B cell (primary cell): ENCODE data around the gene COL4A3. TPM values are rescaled to one million over a fixed set of nuclear protein-coding genes. Genes with fewer than 3 reads are reported as not detected.

Experiments
- ATAC-seq: fragments of 200-7000 bp; cut with Tn5 transposase; one replicate; pipeline ENCODE4 v1.10.0; 2021; ENCODE audit warnings: low read depth, mild to moderate bottlenecking, moderate number of reproducible peaks, moderate library complexity
- CTCF ChIA-PET: fragments of 350-600 bp; sonication (Branson Sonifier 250); formaldehyde crosslinking; loops from one replicate; lab custom pipeline; 2021; ENCODE audit warnings: antibody characterized with exemption, inconsistent platforms; lab: Charles Lee
- POLR2A ChIA-PET: fragments of 350-600 bp; sonication (Branson Sonifier 250); formaldehyde crosslinking; loops from one replicate; lab custom pipeline; 2021; ENCODE audit warnings: antibody characterized with exemption; lab: Charles Lee
- DNase-seq: peaks from one replicate; pipeline ENCODE4 v3.0.0; 2013
- H2AFZ ChIP-seq: 2 replicates; pipeline ENCODE4 v1.6.1; 2012; ENCODE audit warnings: mild to moderate bottlenecking, low read depth, low read length; ENCODE audit not compliant: insufficient read depth, poor library complexity, severe bottlenecking
- H3K27ac ChIP-seq, 2 donors: 1 replicate in 1 of 2; 2 replicates in 1 of 2; pipeline ENCODE4 v1.5.1; 2012 to 2013; ENCODE audit warnings: low read length in 2 of 2, mild to moderate bottlenecking in 2 of 2, moderate library complexity in 1 of 2
- H3K27me3 ChIP-seq, 4 experiments: fragments of 200-600 bp in 1 of 4; sonication (generic) in 1 of 4; replicated peaks in 1 of 4; 1 replicate in 2 of 4; 2 replicates in 2 of 4; pipeline versions ENCODE4 v1.6.1 to v1.7.0; 2013 to 2016; ENCODE audit warnings: low read length in 3 of 4, mild to moderate bottlenecking in 2 of 4, mixed read lengths in 1 of 4, moderate library complexity in 1 of 4; ENCODE audit not compliant: insufficient read depth in 4 of 4, control insufficient read depth in 3 of 4; ENCODE audit errors: control extremely low read depth in 1 of 4
- H3K36me3 ChIP-seq, 2 experiments: replicated peaks in 1 of 2; 1 replicate in 1 of 2; 2 replicates in 1 of 2; pipeline versions ENCODE4 v1.6.1 to v1.7.1; 2013; ENCODE audit warnings: low read length in 1 of 2; ENCODE audit not compliant: insufficient read depth in 2 of 2, control insufficient read depth in 1 of 2; ENCODE audit errors: control extremely low read depth in 1 of 2, extremely low read depth in 1 of 2
- H3K4me1 ChIP-seq, 2 donors: fragments of 200-600 bp in 1 of 2; sonication (generic) in 1 of 2; 1 replicate in 1 of 2; 2 replicates in 1 of 2; pipeline versions ENCODE4 v1.5.1 to v1.6.1; 2013 to 2017; ENCODE audit warnings: low read length in 2 of 2; ENCODE audit not compliant: control insufficient read depth in 2 of 2, insufficient read depth in 2 of 2
- H3K4me2 ChIP-seq: replicated peaks from 2 replicates; pipeline ENCODE3; 2012; ENCODE audit warnings: mild to moderate bottlenecking, low read depth, low read length; ENCODE audit not compliant: poor library complexity, severe bottlenecking
- H3K4me3 ChIP-seq, 5 experiments: fragments of 200-600 bp in 1 of 5; sonication (generic) in 1 of 5; 1 replicate in 3 of 5; 2 replicates in 2 of 5; pipeline versions ENCODE4 v1.5.1 to v1.7.0; 2011 to 2016; ENCODE audit warnings: low read length in 4 of 5, mild to moderate bottlenecking in 4 of 5, low read depth in 2 of 5, control low read depth in 1 of 5, moderate library complexity in 1 of 5; ENCODE audit not compliant: insufficient read depth in 1 of 5; ENCODE audit errors: control extremely low read depth in 1 of 5, extremely low read depth in 1 of 5
- H3K79me2 ChIP-seq: fragments of 200-600 bp; sonication (generic); one replicate; pipeline ENCODE4 v1.6.0; 2016; ENCODE audit warnings: low read length; ENCODE audit not compliant: control insufficient read depth, insufficient read depth
- H3K9ac ChIP-seq: fragments of 200-600 bp; sonication (generic); 2 replicates; pipeline ENCODE4 v1.6.1; 2017; ENCODE audit warnings: mild to moderate bottlenecking, low read length, moderate library complexity
- H3K9me3 ChIP-seq, 3 donors: one replicate each; pipeline versions ENCODE4 v1.6.1 to v1.7.1; 2013; ENCODE audit warnings: low read length in 2 of 3; ENCODE audit not compliant: control insufficient read depth in 2 of 3, insufficient read depth in 1 of 3; ENCODE audit errors: control extremely low read depth in 1 of 3
- H4K20me1 ChIP-seq: 2 replicates; pipeline ENCODE4 v1.6.0; 2012; ENCODE audit warnings: mild to moderate bottlenecking, low read length; ENCODE audit not compliant: insufficient read depth, control insufficient read depth, poor library complexity, severe bottlenecking
- H3K27ac Mint-ChIP-seq: one replicate; pipeline ENCODE4 v1.8.0; 2021; ENCODE audit warnings: mixed read lengths
- H3K27me3 Mint-ChIP-seq: one replicate; pipeline ENCODE4 v1.8.0; 2021; ENCODE audit warnings: mixed read lengths
- H3K4me1 Mint-ChIP-seq: one replicate; pipeline ENCODE4 v1.8.0; 2021; ENCODE audit warnings: mixed read lengths
- H3K4me3 Mint-ChIP-seq: one replicate; pipeline ENCODE4 v1.8.0; 2021; ENCODE audit warnings: mixed read lengths
- H3K9me3 Mint-ChIP-seq: one replicate; pipeline ENCODE4 v1.8.0; 2022; ENCODE audit warnings: mixed read lengths; ENCODE audit not compliant: insufficient read depth
- EZH2 ChIP-seq: IDR thresholded peaks from 2 replicates; pipeline ENCODE4 v1.6.1; 2012; ENCODE audit warnings: borderline replicate concordance, low read depth, mild to moderate bottlenecking, moderate library complexity, low read length; ENCODE audit not compliant: insufficient read depth, poor library complexity, severe bottlenecking
- WGBS: methylation state at CpG from one replicate; pipeline ENCODE4 v1.1.5; 2013; ENCODE audit warnings: missing lambda C conversion rate; ENCODE audit not compliant: insufficient coverage; 5-methylcytosine and 5-hydroxymethylcytosine counted together
- intact Hi-C: fragments of 100-400 bp; cut with micrococcal nuclease; formaldehyde crosslinking; loops from one replicate; pipeline ENCODE4 v1.10.0; 2022
- polyA plus RNA-seq: library from polyadenylated mRNA; depleted of rRNA; stranded (reverse); fragments of >200 nt; gene quantifications from 2 replicates; pipeline ENCODE4 v1.2.3, GENCODE V29; 2012
- total RNA-seq, 2 donors: library from RNA; stranded (reverse); fragments of 120-200 nt in 1 of 2; gene quantifications; 1 replicate in 1 of 2; 2 replicates in 1 of 2; pipeline versions ENCODE4 v1.2.3 to v1.2.4, GENCODE V29; 2013 to 2022
- TF ChIP-seq, protein P1 (sequence below): fragments of 200-600 bp; IDR thresholded peaks from one replicate; pipeline ENCODE4 v1.8.0; 2022; ENCODE audit warnings: antibody characterized with exemption, mild to moderate bottlenecking

The COL4A3 gene
- total and polyA plus RNA-seq, 2 donors (not counting 1 experiment from before 2014, with no cell fraction given) = 33.4 to 45.9 TPM

DNA sequence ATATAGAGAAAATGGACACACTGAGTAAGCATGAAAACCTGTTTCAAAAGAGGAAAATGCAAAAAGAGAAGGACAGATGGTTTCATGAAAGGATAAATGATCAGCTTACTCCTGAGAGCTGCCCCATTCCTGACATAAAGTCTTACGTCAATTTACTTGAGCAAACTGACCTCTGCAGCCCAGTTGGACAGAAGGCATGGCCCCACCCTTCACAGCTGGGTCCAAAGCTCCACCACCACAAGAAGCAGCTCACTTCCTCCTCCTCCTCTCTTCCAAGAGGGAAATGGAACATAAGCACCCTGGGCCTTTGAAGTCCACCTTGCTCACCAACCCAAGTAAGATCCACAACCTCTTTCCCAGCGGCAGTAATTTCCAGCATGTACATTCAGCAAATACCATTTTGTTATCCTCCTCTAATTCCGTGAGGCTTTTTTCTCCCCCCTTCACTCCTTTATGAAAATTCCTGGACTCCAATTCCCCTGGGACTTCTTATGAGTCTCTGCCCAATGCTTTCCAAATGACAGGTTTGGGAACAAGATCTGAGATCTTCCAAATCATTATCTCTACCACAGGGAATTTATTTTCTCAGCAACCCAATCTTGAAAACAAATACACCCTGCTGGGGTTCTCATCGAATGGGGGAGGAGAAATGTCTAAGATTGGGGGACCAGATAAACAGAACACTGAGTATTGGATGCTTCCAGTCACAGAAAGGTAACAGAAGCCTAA lies 10.5 kb upstream of the COL4A3 start:
- Histone ChIP-seq H3K79me2 (peaks cover 2% of the 10 kb centered on the region), H3K36me3 (no peaks in the 10 kb centered on the region), H2AFZ (no peak overlapping the region), H3K9me3 (peaks cover 0 to 6% (median 4%) of the 10 kb centered on the region in 3 donors), H3K27me3 (no peaks in the 10 kb centered on the region), H3K4me1 (no peaks in the 10 kb centered on the region), H3K4me3 (no peak overlapping the region), H3K27ac (no peak overlapping the region), H3K4me2 (no peak overlapping the region), H4K20me1 (no peaks in the 10 kb centered on the region), H3K9ac (no peak overlapping the region)
- no peak for ATAC-seq
- 95% methylated on average over 3 of the region's 4 CpGs for WGBS
- ChIA-PET CTCF (no interaction called here), POLR2A (no interaction called here)
- no peak overlapping the region for H3K27ac Mint-ChIP-seq
- TF ChIP-seq EZH2 = no peak
- TF ChIP-seq, protein P1, sequence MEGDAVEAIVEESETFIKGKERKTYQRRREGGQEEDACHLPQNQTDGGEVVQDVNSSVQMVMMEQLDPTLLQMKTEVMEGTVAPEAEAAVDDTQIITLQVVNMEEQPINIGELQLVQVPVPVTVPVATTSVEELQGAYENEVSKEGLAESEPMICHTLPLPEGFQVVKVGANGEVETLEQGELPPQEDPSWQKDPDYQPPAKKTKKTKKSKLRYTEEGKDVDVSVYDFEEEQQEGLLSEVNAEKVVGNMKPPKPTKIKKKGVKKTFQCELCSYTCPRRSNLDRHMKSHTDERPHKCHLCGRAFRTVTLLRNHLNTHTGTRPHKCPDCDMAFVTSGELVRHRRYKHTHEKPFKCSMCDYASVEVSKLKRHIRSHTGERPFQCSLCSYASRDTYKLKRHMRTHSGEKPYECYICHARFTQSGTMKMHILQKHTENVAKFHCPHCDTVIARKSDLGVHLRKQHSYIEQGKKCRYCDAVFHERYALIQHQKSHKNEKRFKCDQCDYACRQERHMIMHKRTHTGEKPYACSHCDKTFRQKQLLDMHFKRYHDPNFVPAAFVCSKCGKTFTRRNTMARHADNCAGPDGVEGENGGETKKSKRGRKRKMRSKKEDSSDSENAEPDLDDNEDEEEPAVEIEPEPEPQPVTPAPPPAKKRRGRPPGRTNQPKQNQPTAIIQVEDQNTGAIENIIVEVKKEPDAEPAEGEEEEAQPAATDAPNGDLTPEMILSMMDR = no peak
- intact Hi-C loops = no loop called here
- H3K27me3 Mint-ChIP-seq = no peaks in the 10 kb centered on the region
- no peak overlapping the region for H3K4me3 Mint-ChIP-seq
- H3K4me1 Mint-ChIP-seq = peaks cover 13% of the 10 kb centered on the region
- DNase-seq = no peak
- peaks cover 3% of the 10 kb centered on the region for H3K9me3 Mint-ChIP-seq

DNA sequence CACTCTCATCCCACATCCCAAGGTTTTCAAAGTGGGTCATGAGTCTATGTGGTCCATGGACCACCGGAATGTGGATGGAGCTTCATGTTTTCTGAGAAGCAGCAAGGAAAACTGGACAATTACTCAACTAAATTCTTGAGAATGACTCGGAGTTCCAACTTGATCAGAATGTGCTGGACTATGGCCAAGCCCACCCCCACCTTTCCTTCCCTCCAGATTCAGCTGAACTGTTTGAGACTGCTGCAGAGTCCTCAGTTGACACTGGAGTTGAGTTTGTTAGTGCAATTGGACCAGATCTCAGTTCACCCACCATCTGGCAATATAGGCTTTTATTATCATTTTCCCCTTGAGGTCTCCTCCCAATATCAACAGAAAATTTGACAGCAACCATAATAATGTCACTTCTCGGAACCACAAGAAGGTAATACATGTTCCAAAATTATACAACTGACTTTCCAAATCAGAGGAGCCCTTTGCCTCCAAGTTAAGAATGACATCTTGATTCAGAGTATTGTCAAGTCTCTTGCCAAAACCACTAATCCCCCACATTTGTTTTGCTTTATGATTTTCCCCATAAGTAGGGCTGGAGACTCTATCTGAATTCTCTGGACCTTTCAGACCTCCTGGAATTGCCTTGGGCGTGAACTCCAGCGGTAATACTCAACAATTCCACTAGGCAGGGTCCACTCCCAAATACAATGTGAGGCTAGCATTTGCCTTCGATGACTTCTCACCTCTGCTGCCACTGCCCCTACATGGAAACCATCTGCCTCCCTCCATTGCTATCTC lies 9.2 kb upstream of the COL4A3 start:
- Histone ChIP-seq H3K36me3 (no peaks in the 10 kb centered on the region), H3K9ac (no peak overlapping the region), H3K4me1 (no peaks in the 10 kb centered on the region), H3K4me2 (no peak overlapping the region), H3K27ac (no peak overlapping the region), H2AFZ (no peak overlapping the region), H3K79me2 (peaks cover 2% of the 10 kb centered on the region), H4K20me1 (no peaks in the 10 kb centered on the region), H3K4me3 (no peak overlapping the region), H3K27me3 (no peaks in the 10 kb centered on the region), H3K9me3 (peaks cover 0 to 5% (median 3%) of the 10 kb centered on the region in 3 donors)
- no peak overlapping the region for H3K27ac Mint-ChIP-seq
- CTCF ChIA-PET = interaction anchor here (0.6 kb wide), 1 partner anchor 83 kb away, joined by 3 read pairs; no protein-coding TSS in a partner anchor
- DNase-seq (no peak), ATAC-seq (no peak)
- H3K9me3 Mint-ChIP-seq = peaks cover 2% of the 10 kb centered on the region
- H3K4me1 Mint-ChIP-seq = peaks cover 13% of the 10 kb centered on the region
- intact Hi-C loops = no loop called here
- 94% methylated on average over 3 of the region's 6 CpGs for WGBS
- TF ChIP-seq, protein P1 = no peak
- TF ChIP-seq EZH2 = no peak
- POLR2A ChIA-PET = no interaction called here
- no peaks in the 10 kb centered on the region for H3K27me3 Mint-ChIP-seq
- no peak overlapping the region for H3K4me3 Mint-ChIP-seq
